Stimulated activated CD4-positive, alpha-beta T cell treated with anti-CD3 and anti-CD28 coated beads, Interleukin-4, amount 100 ng/mL, for 4 hours (primary cell): ENCODE measurements around the gene ZNF554.
"Not testable (repeated sequence)": the region's sequence is repeated elsewhere in the genome, so short reads cannot be mapped to it uniquely, and the experiment has no call there.

ENCODE experiments used
- DNase-seq, 2 experiments: peaks; one replicate each; pipeline ENCODE4 v3.0.0-alpha.2; 2020

Gene ZNF554

DNA sequence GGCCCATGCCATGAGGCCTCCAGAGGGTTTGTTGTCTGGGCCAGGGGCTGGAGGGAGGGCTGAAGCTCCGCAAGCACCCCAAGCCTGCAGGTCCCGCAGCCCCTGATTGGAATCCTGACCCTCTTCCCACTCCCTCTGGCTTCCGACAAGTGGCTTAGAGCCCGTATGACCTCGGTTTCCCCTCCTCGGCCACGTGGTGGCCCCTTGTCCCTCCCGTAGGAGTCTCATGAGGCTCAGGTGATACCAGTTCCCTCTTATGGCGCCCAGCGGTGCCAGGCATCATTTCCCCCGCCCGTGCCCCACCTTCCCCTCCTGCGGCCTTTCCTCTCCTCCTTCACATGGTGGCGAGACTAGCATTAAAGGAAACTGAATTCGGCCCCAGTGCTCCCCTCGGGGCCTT, 28.2 kb upstream of the ZNF554 start:
- no peak for DNase-seq

DNA sequence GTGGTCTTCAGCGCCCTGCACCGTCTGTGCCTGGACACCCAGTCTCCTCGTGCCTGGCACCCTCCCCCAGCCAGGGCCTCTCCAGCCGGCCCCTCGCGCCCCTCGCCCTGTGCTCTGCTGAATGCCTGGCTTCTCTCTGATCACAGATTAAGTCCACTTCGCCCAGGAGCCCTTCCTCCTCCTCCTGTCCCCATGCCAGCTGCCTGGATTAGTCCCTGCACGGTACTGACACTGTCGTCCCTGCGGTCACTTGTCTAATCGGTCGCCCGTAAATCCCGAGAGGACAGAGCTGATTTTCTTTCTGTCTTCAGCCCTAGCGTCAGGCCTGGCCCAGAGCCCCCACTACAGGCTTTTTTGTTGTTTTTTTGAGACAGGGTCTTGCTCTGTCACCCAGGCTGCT, 27.8 kb upstream of the ZNF554 start:
- DNase-seq, result no peak

DNA sequence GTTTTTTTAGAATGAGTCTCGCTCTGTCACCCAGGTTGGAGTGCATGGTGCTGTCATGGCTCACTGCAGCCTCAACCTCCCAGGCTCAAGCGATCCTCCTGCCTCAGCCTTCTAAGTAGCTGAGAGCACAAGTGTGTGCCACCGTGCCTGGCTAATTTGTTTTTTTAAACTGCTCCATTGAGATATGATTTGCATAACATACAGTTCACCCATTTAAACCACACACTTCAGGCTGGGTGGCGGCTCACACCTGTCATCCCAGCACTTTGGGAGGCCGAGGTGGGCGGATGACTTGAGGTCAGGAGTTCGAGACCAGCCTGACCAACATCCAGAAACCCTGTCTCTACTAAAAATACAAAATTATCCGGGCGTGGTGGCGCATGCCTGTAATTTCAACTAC, 27.0 kb upstream of the ZNF554 start:
- DNase-seq, result not testable (repeated sequence)

DNA sequence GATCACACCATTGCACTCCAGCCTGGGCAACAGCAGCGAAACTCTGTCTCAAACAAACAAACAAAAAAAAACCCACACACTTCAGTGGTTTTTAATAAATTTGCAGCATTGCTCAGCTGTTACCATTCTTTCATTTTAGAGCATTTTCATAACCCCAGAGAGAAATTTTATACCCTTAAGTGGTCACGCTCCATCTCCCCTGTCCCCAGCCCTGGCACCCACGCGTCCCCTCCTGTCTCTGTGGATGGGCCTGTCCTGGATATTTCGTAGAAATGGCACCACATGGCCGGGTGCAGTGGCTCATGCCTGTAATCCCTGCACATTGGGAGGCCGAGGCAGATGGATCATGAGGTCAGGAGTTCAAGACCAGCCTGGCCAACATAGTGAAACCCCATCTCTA, 26.5 kb upstream of the ZNF554 start:
- no peak for DNase-seq

DNA sequence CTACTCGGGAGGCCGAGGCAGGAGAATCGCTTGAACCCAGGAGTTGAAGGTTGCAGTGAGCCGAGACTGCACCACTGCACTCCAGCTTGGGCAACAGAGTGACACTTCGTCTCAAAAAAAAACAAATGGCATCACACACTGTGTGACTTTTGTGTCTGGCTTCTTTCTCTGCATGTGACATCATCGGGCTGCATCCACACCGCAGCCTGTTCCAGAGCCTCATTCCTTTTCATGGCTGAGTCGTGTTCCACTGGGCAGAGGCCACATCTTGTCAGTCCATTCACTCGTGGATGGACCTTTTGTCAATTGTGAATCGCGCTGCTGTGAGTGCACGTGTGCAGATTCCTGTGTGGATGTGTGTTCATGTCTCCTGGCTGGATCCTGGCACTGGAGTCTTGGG, 26.1 kb upstream of the ZNF554 start:
- no peak for DNase-seq

DNA sequence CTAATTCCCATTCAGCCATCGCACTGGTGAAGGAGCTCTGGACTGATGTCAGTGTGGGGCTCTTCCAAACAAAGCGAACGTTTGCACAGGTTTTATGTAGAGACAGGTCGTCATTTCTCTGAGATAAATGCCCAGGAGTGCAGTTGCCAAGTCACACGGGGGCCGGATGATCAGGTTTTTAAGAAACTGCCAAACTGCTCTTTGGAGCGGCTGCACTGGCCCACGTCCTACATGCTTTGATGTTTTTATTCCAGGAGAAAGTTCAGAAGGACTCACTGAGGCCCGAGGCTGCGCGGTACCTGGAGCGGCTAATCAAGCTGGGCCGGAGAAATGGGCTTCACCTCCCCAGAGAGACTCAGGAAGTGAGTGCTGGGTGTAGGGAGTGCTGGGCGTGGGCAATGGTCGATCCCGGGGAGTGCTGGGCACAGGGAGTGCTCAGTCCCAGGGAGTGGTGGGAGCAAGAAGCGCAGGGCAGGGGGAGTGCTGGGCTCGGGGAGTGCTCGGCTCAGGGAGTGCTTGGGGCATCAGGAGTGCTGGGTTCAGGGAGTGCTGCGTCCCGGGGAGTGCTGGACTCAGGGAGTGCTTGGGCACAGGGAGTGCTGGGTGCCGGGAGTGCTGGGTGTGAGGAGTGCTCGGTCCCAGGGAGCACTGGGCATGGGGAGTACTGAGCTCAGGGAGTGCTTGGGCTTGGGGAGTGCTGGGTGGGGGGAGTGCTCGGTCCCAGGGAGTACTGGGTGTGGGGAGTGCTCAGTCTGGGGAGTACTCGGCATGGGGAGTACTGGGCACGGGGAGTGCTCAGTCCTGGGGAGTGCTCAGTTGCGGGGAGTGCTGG, 23.6 kb upstream of the ZNF554 start:
- no peak for DNase-seq

DNA sequence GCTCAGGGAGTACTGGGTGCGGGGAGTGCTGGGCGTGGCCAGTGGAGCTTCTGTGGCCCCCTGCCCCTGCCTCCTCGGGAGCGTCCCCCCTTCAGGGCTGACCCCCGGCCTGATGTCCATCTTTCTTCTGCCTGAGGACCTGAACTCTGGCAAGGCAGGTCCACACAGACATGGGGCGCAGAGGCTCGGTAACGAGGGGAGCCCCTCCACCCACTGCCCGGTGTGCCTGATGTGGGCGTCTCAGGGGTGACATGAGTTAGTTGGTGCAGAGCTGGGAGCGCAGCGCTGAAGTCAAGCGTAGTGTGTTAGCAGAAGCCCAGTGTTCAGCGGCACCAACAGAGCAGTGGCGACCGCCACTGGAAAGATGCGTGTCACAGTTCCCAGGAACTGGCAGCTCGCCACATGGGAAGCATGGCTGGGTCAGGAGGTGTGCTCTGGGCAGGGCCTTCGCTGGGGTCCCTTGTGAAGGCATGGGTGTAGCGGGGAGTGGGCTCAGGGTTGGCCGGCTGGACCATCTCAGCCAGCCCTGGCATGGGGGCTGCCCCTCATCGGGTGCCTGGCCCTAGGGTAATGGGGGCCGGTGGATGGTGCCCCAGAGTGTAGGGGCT, 22.9 kb upstream of the ZNF554 start:
- no peak for DNase-seq

DNA sequence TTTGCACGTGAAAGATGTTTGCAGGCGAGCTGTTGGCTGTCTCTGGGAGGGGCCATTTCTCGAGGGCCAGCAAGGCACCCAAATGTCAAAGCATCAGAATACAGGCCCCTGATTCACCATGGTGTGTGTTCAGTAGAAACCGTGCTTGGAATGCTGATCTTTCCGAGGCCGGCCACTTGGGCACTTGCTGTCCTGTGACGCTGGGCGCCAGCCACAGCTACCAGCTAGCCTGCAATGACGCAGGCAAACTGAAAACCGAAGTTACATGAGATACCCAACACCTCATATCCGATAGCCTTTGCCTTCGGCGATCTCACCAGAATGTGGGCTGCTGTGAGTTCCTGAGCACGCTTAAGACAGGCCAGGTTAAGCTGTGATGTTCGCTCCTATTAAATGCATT, 22.4 kb upstream of the ZNF554 start:
- no peak for DNase-seq

DNA sequence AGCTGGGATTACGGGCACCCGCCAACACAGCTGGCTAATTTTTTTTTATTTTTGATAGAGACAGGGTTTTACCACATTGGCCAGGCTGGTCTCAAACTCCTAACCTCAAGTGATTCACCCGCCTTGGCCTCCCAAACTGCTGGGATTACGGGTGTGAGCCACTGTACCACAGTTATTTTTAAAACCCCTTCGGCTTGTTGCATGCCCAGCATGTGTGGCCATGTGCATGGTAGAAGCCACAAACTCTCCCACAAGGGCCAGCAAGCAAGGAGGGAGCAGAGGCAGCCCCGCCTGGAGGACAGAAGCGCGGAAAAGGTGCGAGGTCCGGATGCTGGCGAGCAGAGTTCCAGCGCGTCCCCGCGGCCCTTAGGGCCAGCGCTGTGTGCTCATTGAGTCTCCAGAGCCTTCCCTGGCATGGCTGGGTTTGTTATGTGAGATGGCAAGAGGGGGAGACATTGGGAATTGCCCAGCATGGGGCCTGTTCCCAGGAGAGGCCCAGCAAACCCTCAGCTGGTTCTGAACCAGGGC, 21.4 kb upstream of the ZNF554 start:
- DNase-seq, result no peak

DNA sequence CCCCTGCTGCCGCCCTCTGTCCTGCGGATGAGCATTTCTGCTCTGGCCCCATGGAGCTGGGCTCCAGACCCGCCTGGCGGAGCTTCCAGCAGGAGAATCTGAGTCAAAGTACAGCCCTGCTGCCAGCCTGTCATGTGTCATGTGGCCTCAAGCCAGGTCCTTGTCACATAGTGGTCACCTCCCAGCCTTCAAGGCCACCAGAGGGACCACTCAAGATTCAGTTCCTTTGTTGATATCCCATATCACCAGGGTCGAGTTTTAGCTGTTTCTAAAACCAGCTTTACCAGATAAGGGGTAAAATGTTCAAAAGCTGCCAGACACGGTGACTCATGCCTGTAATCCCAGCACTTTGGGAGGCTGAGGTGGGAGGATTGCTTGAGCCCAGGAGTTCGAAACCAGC, 20.9 kb upstream of the ZNF554 start:
- no peak for DNase-seq

DNA sequence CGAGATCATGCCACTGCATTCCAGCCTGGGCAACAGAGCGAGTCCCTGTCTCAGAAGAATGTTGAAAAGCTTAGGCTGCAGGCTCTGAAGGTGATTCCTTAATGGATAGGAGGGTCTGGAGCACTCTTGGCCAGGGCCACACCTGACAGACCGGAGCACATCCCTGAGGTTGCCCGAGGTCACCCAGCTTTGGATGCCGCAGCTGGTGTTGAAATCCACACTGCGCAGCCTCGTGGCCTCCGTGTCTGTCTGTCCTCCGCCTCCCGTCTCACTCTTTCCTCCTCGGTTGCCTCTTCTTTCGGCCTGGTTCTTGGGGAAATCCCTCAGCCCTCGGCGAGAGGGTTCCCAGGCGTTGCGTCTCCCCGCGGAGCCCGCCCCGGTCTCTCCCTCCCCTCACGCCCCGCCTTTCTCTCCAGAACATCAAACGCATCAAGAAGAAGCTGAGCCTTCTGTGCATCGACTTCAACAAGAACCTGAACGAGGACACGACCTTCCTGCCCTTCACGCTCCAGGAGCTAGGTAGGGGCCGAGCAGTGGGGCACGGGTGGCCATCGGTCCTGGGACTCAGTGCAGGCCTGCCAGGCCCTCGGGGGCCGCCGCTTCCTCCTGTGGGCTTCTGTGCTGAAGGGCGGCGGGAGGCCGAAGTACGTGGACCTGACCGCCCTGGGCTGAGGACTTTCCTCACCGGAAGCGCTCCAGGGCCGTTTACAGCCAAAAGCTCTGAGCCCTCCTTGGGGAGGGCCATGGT, 20.2 kb upstream of the ZNF554 start:
- DNase-seq, result no peak

DNA sequence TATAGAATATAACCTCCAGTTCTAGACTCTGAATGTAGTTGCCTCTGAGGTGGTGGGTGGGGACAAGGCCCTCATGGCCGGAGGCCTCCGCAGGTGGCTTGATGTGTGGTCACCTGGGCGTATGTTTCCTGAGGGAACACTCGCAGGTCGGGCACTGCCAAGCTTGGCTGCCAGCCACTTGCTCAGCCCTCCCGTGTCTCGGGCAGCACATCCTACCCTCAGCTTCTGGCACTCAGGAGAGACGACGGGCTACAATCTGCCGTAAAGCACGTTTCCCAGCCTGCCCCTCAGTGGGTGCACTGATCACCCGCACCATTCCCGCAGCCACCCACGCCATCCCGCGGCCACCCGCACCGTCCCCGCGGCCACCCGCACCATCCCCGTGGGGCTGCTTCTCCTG, 19.2 kb upstream of the ZNF554 start:
- DNase-seq, result no peak

DNA sequence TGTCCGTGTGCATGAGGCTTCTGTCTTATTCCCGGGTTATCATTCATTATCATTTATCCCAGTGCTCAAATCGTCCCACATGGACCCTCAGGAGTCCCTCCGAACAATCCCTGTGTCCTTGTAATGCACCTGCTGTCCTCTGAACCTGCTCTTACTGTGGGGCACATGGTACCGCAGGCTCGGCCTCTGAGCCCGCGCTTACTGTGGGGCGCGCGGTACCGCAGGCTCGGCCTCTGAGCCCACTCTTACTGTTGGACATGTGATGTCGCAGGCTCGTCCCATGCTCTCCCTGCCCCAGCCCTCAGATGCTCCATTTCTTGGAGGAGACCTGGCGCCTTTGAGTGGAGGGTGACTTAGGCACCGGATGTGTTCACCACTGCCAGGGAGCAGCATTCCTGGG, 16.8 kb upstream of the ZNF554 start:
- no peak for DNase-seq

DNA sequence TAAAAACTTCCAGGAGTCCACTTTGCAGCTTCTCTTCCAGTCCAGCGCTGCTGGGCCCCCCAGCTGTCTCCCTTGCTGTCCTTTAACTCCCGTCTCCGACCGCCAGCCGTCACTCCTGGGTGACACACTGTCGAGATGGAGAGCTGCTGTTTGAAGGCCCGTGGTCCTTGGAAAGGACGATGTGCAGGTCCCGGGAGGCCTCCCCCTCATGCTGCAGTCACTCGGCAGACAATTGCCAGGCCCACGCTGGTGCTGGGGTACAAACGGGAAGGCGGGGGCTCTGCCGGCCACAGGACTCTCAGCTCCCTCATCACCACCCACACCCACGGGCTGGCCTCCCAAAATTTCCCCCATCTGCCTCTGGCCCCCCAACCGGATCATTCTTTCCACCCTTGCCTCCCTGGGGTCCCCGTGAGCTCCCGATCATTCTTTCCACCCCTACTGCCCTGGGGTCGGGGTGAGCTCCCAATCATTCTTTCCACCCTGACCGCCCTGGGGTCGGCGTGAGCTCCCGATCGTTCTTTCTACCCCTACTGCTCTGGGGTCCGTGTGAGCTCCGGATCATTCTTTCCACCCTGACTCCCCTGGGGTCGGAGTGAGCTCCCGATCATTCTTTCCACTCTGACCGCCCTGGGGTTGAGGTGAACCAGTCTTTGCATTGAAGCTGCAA, 16.0 kb upstream of the ZNF554 start:
- no peak for DNase-seq

DNA sequence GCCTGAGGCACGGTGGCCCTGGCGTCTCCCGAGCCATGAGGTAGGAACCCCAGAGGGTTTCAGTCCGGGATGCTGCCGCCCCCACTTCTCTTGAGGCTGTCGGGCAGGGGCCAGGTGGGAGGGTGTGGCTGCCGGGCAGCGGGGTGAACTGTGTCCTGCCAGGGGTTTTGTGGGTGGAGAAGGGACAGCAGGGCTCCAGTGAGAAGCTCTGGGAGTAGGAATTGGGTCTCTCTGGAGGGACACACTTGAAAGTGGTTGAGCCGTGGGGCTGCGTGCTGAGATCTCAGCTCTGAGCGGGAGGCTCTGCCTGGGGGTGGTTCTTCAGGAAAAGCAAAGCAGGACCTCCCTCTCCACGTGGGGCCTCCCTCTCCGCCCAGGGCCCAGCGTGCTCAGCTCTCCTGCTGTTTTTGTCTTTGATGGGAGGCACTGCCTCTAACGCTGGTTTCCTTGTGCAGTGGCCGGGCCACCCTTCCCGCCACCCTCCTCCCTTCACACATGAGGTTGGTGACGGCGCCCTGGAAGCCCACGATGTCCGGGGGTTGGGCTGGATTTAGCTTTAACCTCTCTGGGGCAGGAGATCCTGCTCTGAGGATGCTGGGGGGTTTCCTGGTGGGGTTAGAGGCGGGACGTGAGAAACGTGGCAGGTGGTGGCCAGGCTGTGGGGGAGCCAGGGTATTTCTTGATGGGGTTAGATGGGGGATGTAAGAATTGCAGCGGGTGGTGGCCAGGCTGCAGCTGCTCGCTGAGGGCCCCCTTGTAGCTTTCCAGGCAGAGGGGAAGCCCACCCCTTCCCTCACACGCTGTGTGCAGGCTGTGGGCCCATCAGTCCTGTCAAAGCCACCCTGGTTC, 15.3 kb upstream of the ZNF554 start:
- no peak for DNase-seq

DNA sequence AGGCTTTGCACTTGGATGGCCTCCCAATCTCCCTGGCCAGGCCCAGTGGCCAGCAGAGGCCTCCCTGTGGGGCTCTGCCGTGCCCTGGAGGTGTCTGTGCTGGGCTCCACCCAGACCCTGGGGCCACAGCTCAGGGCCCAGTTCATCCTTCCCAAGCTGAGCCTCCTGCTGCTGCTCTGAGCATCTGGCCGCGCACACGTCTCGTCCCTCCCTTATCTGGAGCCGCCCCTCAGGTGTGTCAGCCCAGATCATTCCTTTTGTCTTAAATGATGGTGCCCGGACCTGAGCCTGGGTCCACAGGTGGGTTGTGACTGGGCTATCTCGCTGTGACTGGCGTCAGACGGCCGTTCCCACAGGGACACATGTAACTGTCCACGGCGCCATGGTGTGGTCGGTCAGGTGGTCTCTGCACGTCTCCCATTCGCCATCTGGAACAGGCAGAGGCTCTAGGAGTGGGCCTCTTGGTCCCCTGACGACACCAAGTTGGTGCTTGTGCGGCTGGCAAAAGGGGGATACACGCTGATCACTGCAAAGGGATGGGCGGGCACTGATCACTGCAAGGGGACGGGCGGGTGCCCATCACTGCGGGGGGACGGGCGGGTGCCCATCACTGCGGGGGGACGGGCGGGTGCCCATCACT, 14.3 kb upstream of the ZNF554 start:
- no peak for DNase-seq

DNA sequence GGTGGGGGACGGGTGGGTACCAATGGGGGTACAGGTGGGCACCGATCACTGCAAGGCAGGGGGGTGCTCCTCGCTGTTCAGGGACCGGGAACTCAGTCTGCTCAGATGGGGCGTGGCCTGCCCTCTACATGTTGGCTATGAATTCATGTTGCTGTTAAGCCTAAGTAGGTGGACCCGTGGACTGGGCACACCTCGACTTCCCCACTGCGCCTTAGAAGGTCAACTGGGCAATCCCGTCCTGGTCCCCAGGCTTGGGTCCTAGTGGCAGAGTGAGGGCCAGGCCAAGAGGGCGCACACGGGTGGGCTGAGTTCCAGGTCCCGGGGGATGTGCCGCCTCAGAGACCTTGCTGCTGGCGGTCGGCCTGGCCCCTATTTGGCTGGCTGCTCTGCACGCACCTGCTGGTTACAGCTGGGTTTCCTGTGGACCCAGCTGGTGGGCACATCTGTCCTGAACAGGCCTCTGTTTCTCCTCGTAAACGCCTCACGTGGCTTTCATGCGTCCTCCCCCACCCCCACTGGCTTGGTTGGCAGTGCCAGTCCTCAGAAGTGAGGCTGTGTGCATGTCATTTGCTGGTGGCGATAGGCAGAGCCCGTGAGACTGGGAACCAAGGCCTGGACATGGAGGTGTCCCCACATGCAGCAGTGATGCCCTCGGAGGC, 13.5 kb upstream of the ZNF554 start:
- DNase-seq, result no peak

DNA sequence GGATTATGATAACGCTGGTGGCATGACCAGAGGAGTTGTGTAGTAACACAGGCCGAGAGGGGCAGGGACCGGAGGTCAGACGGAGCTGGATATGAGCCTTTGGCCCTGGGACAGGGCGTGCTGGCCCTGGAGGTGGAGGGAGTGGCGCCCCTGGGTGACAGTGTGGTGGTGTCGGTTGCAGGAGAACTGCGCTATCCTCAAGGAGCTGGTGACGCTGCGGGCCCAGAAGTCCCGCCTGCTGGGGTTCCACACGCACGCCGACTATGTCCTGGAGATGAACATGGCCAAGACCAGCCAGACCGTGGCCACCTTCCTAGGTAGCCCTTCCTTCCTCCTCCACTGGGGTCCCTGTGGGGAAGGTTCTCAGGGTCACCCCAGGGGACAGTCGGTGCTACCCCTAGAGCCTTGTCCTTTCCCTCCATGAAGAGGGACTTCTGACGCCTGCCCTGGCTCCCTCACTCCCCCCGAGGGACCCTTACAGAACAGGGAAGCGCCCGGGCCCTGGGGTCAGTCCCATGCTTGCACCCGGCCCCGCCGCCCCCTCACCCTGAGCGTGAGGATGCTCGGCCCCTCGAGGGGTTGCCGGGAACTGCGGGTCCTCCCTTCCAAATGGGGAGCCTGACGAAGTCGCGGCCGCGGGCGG, 12.8 kb upstream of the ZNF554 start:
- DNase-seq, result no peak

DNA sequence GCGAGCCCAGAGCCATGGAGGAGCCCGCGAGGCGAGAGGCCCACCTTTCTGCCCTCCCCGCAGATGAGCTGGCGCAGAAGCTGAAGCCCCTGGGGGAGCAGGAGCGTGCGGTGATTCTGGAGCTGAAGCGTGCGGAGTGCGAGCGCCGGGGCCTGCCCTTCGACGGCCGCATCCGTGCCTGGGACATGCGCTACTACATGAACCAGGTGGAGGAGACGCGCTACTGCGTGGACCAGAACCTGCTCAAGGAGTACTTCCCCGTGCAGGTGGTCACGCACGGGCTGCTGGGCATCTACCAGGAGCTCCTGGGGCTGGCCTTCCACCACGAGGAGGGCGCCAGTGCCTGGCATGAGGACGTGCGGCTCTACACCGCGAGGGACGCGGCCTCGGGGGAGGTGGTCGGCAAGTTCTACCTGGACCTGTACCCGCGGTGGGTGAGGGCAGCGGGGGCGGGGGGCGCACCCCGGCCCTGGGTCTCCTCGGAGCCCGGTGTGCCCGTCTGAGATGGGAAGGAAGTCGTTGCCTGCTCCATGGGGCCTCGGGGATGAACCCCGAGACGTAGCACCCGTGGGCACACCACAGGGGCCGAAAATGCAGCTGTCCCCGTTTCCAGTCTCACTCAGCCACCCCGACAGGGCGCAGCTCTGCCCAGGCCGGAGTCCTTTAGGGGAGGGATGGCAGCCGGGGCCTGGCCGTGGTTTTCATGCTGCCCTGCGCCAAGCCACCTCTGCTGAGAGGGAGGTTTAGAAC, 12.1 kb upstream of the ZNF554 start:
- DNase-seq, result no peak
